ENCODE measurements around the gene NAA50.

Gene NAA50

GRCh38 chr3:113676261-113676660 lies 69.8 kb downstream of the NAA50 start:
- no peak overlapping the region for H3K9ac ChIP-seq (ENCODE audit: low read length)
- no peak overlapping the region for H2AFZ ChIP-seq (ENCODE audit: low read depth, low read length)
- no peaks in the 10 kb centered on the region for H4K20me1 ChIP-seq (ENCODE audit: insufficient read depth, low read length)
- H3K4me3 ChIP-seq (ENCODE audit: low read length) = no peak overlapping the region
- no peaks in the 10 kb centered on the region for H3K79me2 ChIP-seq (ENCODE audit: low read length)
- H3K27ac ChIP-seq (ENCODE audit: low read length) = no peak overlapping the region
- no peaks in the 10 kb centered on the region for H3K27me3 ChIP-seq (ENCODE audit: low read depth, low read length)
- TF ChIP-seq CTCF (IDR thresholded peaks at IDR 0.05; ENCODE audit: low read depth, low read length) (no peak), EZH2phosphoT487 (IDR thresholded peaks at IDR 0.05; ENCODE audit: low read depth) (no peak)
- peaks cover 6% of the 10 kb centered on the region for H3K4me1 ChIP-seq (ENCODE audit: low read length)
- no peak overlapping the region for H3K4me2 ChIP-seq (ENCODE audit: low read length)
- H3K36me3 ChIP-seq (replicated peaks; ENCODE audit: low read depth, low read length) = no peaks in the 10 kb centered on the region
- H3K9me3 ChIP-seq (ENCODE audit: insufficient read depth, low read length) = no peaks in the 10 kb centered on the region

GRCh38 chr3:113673593-113673992 lies 72.5 kb downstream of the NAA50 start:
- no peaks in the 10 kb centered on the region for H3K79me2 ChIP-seq (ENCODE audit: low read length)
- no peaks in the 10 kb centered on the region for H3K27me3 ChIP-seq (ENCODE audit: low read depth, low read length)
- no peaks in the 10 kb centered on the region for H3K9me3 ChIP-seq (ENCODE audit: insufficient read depth, low read length)
- no peak overlapping the region for H2AFZ ChIP-seq (ENCODE audit: low read depth, low read length)
- H3K4me2 ChIP-seq (ENCODE audit: low read length) = no peak overlapping the region
- H3K27ac ChIP-seq (ENCODE audit: low read length) = no peak overlapping the region
- H4K20me1 ChIP-seq (ENCODE audit: insufficient read depth, low read length) = no peaks in the 10 kb centered on the region
- peaks cover 6% of the 10 kb centered on the region for H3K4me1 ChIP-seq (ENCODE audit: low read length)
- no peak overlapping the region for H3K9ac ChIP-seq (ENCODE audit: low read length)
- no peak overlapping the region for H3K4me3 ChIP-seq (ENCODE audit: low read length)
- no peak for TF ChIP-seq EZH2phosphoT487 (IDR thresholded peaks at IDR 0.05; ENCODE audit: low read depth)
- H3K36me3 ChIP-seq (replicated peaks; ENCODE audit: low read depth, low read length) = no peaks in the 10 kb centered on the region

GRCh38 chr3:113668015-113668414 lies 78.0 kb downstream of the NAA50 start:
- H3K9me3 ChIP-seq (ENCODE audit: insufficient read depth, low read length) = no peaks in the 10 kb centered on the region
- no peak overlapping the region for H3K4me2 ChIP-seq (ENCODE audit: low read length)
- H3K9ac ChIP-seq (ENCODE audit: low read length) = no peak overlapping the region
- H4K20me1 ChIP-seq (ENCODE audit: insufficient read depth, low read length) = no peaks in the 10 kb centered on the region
- no peaks in the 10 kb centered on the region for H3K79me2 ChIP-seq (ENCODE audit: low read length)
- no peaks in the 10 kb centered on the region for H3K36me3 ChIP-seq (replicated peaks; ENCODE audit: low read depth, low read length)
- H3K4me3 ChIP-seq (ENCODE audit: low read length) = no peak overlapping the region
- H3K27me3 ChIP-seq (ENCODE audit: low read depth, low read length) = no peaks in the 10 kb centered on the region
- H3K4me1 ChIP-seq (ENCODE audit: low read length) = no peaks in the 10 kb centered on the region
- no peak for TF ChIP-seq EZH2phosphoT487 (IDR thresholded peaks at IDR 0.05; ENCODE audit: low read depth)
- no peak for TF ChIP-seq CTCF (IDR thresholded peaks at IDR 0.05; ENCODE audit: low read depth, low read length)
- no peak overlapping the region for H3K27ac ChIP-seq (ENCODE audit: low read length)
- H2AFZ ChIP-seq (ENCODE audit: low read depth, low read length) = no peak overlapping the region

Measured in OCI-LY3 (cell line).